ENCODE results near the gene CSAG2.

DNA sequence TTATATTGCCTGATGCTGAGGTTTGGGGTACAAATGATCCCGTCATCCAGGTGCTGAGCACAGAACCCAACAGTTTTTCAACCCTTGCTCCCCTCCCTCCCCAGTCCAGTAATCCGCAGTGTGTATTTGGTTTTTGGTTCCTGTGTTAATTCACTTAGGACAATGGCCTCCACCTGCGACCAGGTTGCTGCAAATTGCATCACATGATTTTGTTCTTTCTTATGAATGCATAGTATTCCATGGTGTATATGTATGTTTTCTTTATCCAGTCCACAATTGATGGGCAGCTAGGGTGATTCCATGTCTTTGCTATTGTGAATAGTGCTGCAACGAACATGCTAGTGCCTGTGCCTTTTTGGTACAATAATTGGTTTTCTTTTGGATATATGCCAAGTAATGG, 46.0 kb downstream of the CSAG2 start:
- no peak for TF ChIP-seq POLR2AphosphoS5 (IDR thresholded peaks at IDR 0.05)
- TF ChIP-seq, protein P1, sequence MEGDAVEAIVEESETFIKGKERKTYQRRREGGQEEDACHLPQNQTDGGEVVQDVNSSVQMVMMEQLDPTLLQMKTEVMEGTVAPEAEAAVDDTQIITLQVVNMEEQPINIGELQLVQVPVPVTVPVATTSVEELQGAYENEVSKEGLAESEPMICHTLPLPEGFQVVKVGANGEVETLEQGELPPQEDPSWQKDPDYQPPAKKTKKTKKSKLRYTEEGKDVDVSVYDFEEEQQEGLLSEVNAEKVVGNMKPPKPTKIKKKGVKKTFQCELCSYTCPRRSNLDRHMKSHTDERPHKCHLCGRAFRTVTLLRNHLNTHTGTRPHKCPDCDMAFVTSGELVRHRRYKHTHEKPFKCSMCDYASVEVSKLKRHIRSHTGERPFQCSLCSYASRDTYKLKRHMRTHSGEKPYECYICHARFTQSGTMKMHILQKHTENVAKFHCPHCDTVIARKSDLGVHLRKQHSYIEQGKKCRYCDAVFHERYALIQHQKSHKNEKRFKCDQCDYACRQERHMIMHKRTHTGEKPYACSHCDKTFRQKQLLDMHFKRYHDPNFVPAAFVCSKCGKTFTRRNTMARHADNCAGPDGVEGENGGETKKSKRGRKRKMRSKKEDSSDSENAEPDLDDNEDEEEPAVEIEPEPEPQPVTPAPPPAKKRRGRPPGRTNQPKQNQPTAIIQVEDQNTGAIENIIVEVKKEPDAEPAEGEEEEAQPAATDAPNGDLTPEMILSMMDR (IDR thresholded peaks at IDR 0.05): no peak

All from upper lobe of left lung (tissue), 4 donors.